HepG2 (cell line): ENCODE results near the gene SIGLEC6. TPM values are rescaled to one million over a fixed set of nuclear protein-coding genes. Genes with fewer than 3 reads are reported as not detected.

Experiments
- AGO2 ChIP-seq: fragments of 200-400 bp; formaldehyde crosslinking; optimal IDR thresholded peaks from 2 replicates; pipeline ENCODE3; 2017; ENCODE audit warnings: mild to moderate bottlenecking, low read depth, low read length, moderate library complexity
- AHR ChIP-seq: IDR thresholded peaks from 2 replicates; pipeline ENCODE4 v1.6.1; 2018; ENCODE audit warnings: missing genetic modification reagents, missing compliant biosample characterization
- ARNT ChIP-seq: fragments of 450-650 bp; IDR thresholded peaks from 2 replicates; pipeline ENCODE4 v1.6.1; 2017
- ATF6 ChIP-seq: sonication (generic); formaldehyde crosslinking; conservative IDR thresholded peaks from 2 replicates; pipeline ENCODE4 v1.4.0; 2020; ENCODE audit warnings: missing genetic modification reagents
- ATF7-NPFF ChIP-seq: sonication (generic); formaldehyde crosslinking; IDR thresholded peaks from 2 replicates; pipeline ENCODE4 v1.8.1; 2023; ENCODE audit warnings: mild to moderate bottlenecking, low read depth, missing genetic modification reagents, moderate library complexity
- HBP1 ChIP-seq: IDR thresholded peaks from 2 replicates; pipeline ENCODE4 v1.6.1; 2016; ENCODE audit warnings: low read depth, control low read depth
- IKZF4 ChIP-seq: sonication (generic); formaldehyde crosslinking; IDR thresholded peaks from 2 replicates; pipeline ENCODE4 v1.5.1; 2020; ENCODE audit warnings: borderline replicate concordance, mild to moderate bottlenecking, low read depth, missing genetic modification reagents; ENCODE audit errors: not compliant biosample characterization
- NFIC ChIP-seq: IDR thresholded peaks from 2 replicates; pipeline ENCODE4 v1.6.1; 2012; ENCODE audit warnings: mild to moderate bottlenecking, low read length, inconsistent platforms
- PAF1 ChIP-seq: IDR thresholded peaks from 2 replicates; pipeline ENCODE4 v1.6.1; 2016; ENCODE audit warnings: missing genetic modification reagents, missing compliant biosample characterization
- PHB2 ChIP-seq: fragments of 450-650 bp; IDR thresholded peaks from 2 replicates; pipeline ENCODE4 v1.6.1; 2018; ENCODE audit not compliant: partially characterized antibody
- PLRG1 ChIP-seq: fragments of 450-650 bp; conservative IDR thresholded peaks from 2 replicates; pipeline ENCODE4 v1.6.1; 2016
- PREB ChIP-seq: sonication (generic); formaldehyde crosslinking; IDR thresholded peaks from 2 replicates; pipeline ENCODE4 v1.4.0; 2020; ENCODE audit warnings: missing genetic modification reagents
- RFX5 ChIP-seq: IDR thresholded peaks from 2 replicates; pipeline ENCODE4 v1.6.1; 2011; ENCODE audit warnings: low read depth, low read length, improper control_type of control experiment
- RXRA ChIP-seq: sonication (generic); formaldehyde crosslinking; IDR thresholded peaks from 2 replicates; pipeline ENCODE4 v1.5.1; 2020; ENCODE audit warnings: missing genetic modification reagents
- SAP130 ChIP-seq: IDR thresholded peaks from 2 replicates; pipeline ENCODE4 v1.6.1; 2016; ENCODE audit warnings: low read depth
- SNAPC2 ChIP-seq: sonication (generic); formaldehyde crosslinking; IDR thresholded peaks from 2 replicates; pipeline ENCODE4 v1.8.1; 2022; ENCODE audit warnings: mild to moderate bottlenecking, missing genetic modification reagents
- ZFP82 ChIP-seq: sonication (generic); formaldehyde crosslinking; IDR thresholded peaks from 2 replicates; pipeline ENCODE4 v1.5.1; 2020; ENCODE audit warnings: mild to moderate bottlenecking, missing genetic modification reagents, borderline replicate concordance
- ZNF180 ChIP-seq: sonication (generic); formaldehyde crosslinking; IDR thresholded peaks from 2 replicates; pipeline ENCODE4 v1.4.0; 2020; ENCODE audit warnings: low read depth, missing genetic modification reagents, borderline replicate concordance
- ZNF235 ChIP-seq: sonication (generic); formaldehyde crosslinking; IDR thresholded peaks from 2 replicates; pipeline ENCODE4 v1.8.1; 2023; ENCODE audit warnings: mild to moderate bottlenecking, missing genetic modification reagents, borderline replicate concordance
- ZNF30 ChIP-seq: sonication (generic); formaldehyde crosslinking; IDR thresholded peaks from 2 replicates; pipeline ENCODE4 v1.5.0; 2020; ENCODE audit warnings: mild to moderate bottlenecking, missing genetic modification reagents
- ZNF441 ChIP-seq: sonication (generic); formaldehyde crosslinking; IDR thresholded peaks from 2 replicates; pipeline ENCODE4 v1.7.0; 2021; ENCODE audit warnings: missing genetic modification reagents, borderline replicate concordance
- ZNF607 ChIP-seq: sonication (generic); formaldehyde crosslinking; IDR thresholded peaks from 2 replicates; pipeline ENCODE4 v1.5.1; 2020; ENCODE audit warnings: missing genetic modification reagents, mild to moderate bottlenecking, borderline replicate concordance
- ZNF766 ChIP-seq: sonication (generic); formaldehyde crosslinking; IDR thresholded peaks from 2 replicates; pipeline ENCODE4 v1.5.0; 2020; ENCODE audit warnings: missing genetic modification reagents, borderline replicate concordance
- polyA plus RNA-seq, 8 experiments: library from polyadenylated mRNA; depleted of rRNA in 3 of 8; stranded (reverse) in 7 of 8; unstranded in 1 of 8; fragments of >200 nt; fragmentation: Illumina TruSeq in 4 of 8; extraction: Trizol in 4 of 8; gene quantifications; 2 replicates each; pipeline versions ENCODE4 v1.2.1 to v1.2.3, GENCODE V29; 2011 to 2016; ENCODE audit warnings: low read depth in 4 of 8, missing spikeins in 1 of 8, mixed read lengths in 1 of 8; ENCODE audit not compliant: insufficient read depth in 1 of 8
- total RNA-seq, 5 experiments: library from RNA; depleted of rRNA; stranded (reverse); fragments of >200 nt; fragmentation: Illumina TruSeq; extraction: Trizol; gene quantifications; 2 replicates each; pipeline ENCODE4 v1.2.3, GENCODE V29; 2016; ENCODE audit warnings: low read depth in 1 of 5
- TF ChIP-seq, protein P1 (sequence below): sonication (generic); formaldehyde crosslinking; IDR thresholded peaks from 2 replicates; pipeline ENCODE4 v1.4.0; 2020; ENCODE audit warnings: missing genetic modification reagents
- TF ChIP-seq, protein P2 (sequence below): IDR thresholded peaks from 2 replicates; pipeline ENCODE4 v1.6.1; 2012; ENCODE audit warnings: inconsistent platforms

Gene SIGLEC6
- total and polyA plus RNA-seq, 2 of the 13 experiments (the other 11 are each of a cell fraction or from before 2014, with no cell fraction given), result not detected

- TF ChIP-seq HBP1 (CRISPR knock-in tag) (peak; percentile 90; the same call in 1 of the 2 replicates), SAP130 (CRISPR knock-in tag) (peak; percentile 60), ZFP82 (CRISPR knock-in tag) (no peak), ZNF235 (CRISPR knock-in tag) (no peak), RXRA (CRISPR knock-in tag) (no peak), ARNT (no peak), PAF1 (no peak), ZNF30 (no peak), ZNF766 (peak; percentile 80; the same call in 1 of the 2 replicates), PHB2 (no peak), ATF6 (CRISPR knock-in tag) (0 out of 2 replicates have a peak, but pooled peaks have one; percentile 90), SNAPC2 (CRISPR knock-in tag) (no peak), ZNF441 (CRISPR knock-in tag) (peak; percentile 88), AHR (CRISPR knock-in tag) (peak; percentile 94), RFX5 (no peak), ZNF180 (CRISPR knock-in tag) (peak; percentile 53; the same call in 1 of the 2 replicates), PLRG1 (no peak), IKZF4 (CRISPR knock-in tag) (peak; percentile 86), ZNF607 (CRISPR knock-in tag) (peak; percentile 69), ATF7-NPFF (peak; percentile 75; the same call in 1 of the 2 replicates), AGO2 (no peak), NFIC (no peak), PREB (CRISPR knock-in tag) (no peak)
- TF ChIP-seq, protein P1, sequence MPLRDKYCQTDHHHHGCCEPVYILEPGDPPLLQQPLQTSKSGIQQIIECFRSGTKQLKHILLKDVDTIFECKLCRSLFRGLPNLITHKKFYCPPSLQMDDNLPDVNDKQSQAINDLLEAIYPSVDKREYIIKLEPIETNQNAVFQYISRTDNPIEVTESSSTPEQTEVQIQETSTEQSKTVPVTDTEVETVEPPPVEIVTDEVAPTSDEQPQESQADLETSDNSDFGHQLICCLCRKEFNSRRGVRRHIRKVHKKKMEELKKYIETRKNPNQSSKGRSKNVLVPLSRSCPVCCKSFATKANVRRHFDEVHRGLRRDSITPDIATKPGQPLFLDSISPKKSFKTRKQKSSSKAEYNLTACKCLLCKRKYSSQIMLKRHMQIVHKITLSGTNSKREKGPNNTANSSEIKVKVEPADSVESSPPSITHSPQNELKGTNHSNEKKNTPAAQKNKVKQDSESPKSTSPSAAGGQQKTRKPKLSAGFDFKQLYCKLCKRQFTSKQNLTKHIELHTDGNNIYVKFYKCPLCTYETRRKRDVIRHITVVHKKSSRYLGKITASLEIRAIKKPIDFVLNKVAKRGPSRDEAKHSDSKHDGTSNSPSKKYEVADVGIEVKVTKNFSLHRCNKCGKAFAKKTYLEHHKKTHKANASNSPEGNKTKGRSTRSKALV (CRISPR knock-in tag), result peak; percentile 57; the same call in 1 of the 2 replicates
- TF ChIP-seq, protein P2, sequence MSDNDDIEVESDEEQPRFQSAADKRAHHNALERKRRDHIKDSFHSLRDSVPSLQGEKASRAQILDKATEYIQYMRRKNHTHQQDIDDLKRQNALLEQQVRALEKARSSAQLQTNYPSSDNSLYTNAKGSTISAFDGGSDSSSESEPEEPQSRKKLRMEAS, result no peak
Measured at GRCh38 chr19:51552996-51553725, 21.7 kb upstream of the SIGLEC6 start (continued).
